B cell (primary cell): Measurements from ENCODE around the gene ARL13A.

Source experiments
- EZH2 ChIP-seq: IDR thresholded peaks from 2 replicates; pipeline ENCODE4 v1.6.1; 2012; ENCODE audit warnings: borderline replicate concordance, low read depth, mild to moderate bottlenecking, moderate library complexity, low read length; ENCODE audit not compliant: insufficient read depth, poor library complexity, severe bottlenecking
- TF ChIP-seq, protein P1 (sequence below): fragments of 200-600 bp; IDR thresholded peaks from one replicate; pipeline ENCODE4 v1.8.0; 2022; ENCODE audit warnings: antibody characterized with exemption, mild to moderate bottlenecking

DNA sequence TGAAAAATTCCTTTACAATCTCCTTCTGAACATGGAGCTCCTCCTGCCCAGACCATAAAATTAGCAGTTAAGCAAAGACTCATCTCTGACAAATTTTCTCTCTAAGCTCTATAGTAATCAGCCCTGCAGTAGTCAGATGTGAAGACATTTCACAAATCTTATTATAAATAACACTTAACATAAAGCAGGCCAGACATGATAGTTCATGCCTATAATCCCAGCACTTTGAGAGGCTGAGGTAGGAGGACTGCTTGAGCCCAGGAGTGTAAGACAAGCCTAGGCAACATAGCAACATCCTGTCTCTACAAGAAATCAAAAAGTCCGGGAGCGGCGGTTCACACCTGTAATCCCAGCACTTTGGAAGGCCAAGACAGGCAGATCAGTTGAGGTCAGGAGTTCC is 52.5 kb downstream of the ARL13A start:
- TF ChIP-seq, protein P1, sequence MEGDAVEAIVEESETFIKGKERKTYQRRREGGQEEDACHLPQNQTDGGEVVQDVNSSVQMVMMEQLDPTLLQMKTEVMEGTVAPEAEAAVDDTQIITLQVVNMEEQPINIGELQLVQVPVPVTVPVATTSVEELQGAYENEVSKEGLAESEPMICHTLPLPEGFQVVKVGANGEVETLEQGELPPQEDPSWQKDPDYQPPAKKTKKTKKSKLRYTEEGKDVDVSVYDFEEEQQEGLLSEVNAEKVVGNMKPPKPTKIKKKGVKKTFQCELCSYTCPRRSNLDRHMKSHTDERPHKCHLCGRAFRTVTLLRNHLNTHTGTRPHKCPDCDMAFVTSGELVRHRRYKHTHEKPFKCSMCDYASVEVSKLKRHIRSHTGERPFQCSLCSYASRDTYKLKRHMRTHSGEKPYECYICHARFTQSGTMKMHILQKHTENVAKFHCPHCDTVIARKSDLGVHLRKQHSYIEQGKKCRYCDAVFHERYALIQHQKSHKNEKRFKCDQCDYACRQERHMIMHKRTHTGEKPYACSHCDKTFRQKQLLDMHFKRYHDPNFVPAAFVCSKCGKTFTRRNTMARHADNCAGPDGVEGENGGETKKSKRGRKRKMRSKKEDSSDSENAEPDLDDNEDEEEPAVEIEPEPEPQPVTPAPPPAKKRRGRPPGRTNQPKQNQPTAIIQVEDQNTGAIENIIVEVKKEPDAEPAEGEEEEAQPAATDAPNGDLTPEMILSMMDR = no peak
- TF ChIP-seq EZH2 = no peak
